GM19463 (cell line): Measurements from ENCODE around the gene ADNP2.

Source experiments
- ATAC-seq: cut with Tn5 transposase; IDR thresholded peaks from one replicate; pipeline ENCODE4 v1.9.1; 2021; ENCODE audit warnings: mild to moderate bottlenecking, moderate library complexity; ENCODE audit not compliant: unreplicated experiment

ADNP2 gene

DNA sequence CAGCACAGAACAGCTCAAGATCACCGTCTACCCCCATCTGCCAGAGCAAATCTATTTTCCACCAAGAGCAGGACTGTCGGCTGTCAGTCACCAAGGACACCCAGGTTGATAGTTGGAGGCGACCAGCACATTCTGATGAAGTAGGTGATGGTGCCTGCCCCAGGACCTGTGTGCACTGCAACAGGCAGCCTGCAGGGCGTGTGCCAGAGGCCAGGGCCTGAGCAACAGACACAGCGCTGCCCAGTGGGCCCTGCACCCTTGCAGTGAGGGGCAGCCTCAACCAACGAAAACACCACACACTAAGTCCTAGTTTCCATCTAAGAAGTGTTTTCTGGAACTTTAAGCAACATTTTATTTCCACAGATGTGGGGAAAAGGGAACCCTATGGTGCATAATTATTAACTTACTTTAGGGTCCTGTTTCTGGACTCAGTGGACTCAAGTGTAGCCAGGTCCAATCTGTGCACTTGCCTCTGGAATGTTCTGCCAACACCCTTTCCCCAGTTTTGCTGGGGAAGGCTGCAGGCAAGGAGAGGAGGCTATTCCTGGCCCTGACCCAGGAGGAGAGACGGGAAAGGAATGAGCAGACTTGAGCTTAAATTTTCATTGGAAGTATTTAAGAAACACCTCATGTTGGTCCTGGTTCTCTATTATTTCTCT is 61.5 kb downstream of the ADNP2 start:
- no peak for ATAC-seq

- no peak for ATAC-seq
These were observed 62.2 kb downstream of the ADNP2 start for GRCh38 chr18:80171054-80171872.

DNA sequence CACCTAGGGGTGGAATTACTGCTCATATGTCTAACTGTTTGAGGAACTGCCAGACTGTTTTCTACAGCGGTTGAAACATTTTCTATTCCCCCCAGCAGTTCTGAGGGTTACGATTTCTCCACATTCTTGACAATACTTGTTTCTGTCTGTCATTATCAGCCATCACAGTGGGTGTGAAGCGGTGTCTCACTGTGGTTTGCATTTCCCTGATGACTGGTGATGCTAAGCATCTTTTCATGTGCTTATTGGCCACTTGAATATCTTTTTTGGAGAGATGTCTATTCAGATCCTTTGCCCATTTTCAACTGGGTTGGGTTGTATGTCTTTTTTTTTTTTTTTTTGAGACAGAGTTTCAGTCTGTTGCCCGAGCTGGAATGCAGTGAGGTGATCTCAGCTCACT is 63.0 kb downstream of the ADNP2 start:
- no peak for ATAC-seq

GRCh38 chr18:80173060-80173459 is 64.0 kb downstream of the ADNP2 start:
- ATAC-seq, result no peak

- ATAC-seq, result no peak
These were observed 66.6 kb downstream of the ADNP2 start for GRCh38 chr18:80175451-80176204.

GRCh38 chr18:80176334-80177073 is 67.4 kb downstream of the ADNP2 start:
- ATAC-seq, result no peak

DNA sequence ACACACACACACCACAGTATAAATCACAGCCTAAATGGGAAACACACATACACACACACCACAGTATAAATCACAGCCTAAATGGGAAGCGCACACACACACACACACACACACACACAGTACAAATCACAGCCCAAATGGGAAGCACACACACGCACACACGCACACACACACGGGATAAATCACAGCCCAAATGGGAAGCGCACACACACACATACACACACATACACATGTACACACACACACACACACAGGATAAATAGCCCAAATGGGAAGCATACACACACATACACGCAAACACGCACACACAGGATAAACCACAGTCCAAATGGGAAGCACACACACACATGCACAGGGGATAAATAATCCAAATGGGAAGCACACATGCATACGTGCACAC is 68.1 kb downstream of the ADNP2 start:
- ATAC-seq, result no peak

DNA sequence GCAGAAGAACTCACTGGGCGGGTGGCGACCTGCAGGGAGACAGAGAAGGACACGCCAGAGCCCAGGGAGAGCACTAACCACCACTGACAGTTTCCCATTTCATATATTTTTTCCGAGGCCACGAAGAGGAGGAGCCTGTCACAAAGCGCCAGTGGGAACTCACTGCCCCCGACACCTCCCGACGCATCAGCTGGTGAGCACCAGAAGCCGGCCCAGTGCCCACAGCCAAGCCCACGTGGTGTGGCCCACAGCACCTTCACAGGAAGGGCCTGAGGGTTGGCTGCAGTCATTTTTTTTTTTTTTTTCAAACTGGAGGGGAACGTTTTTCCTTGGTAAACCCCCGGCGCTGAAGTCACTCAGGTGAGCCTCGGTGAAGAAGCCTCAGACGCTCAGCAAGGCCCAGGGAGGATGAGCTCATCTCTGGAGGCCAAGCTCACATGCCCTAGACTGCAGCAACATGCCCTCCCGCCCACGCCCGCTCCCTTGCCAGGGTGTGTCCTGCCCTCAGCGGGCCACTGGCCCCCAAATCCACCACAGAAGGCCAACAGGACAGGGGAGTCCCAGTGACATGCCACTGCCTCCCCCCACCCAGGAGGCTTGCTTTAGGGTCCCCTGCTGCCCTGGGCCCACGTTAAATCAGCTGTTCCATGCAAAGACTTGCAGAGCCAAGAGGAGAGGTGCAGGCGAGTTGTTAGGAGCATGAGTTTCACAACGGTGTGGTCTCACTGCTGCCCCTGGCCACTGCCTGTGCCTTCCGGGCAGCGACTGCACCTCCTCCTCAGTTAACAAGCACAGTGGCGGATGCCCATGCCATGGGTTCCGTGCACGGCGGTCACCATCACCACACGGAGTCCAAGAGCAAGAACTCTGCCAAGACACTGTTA is 70.1 kb downstream of the ADNP2 start:
- ATAC-seq, result no peak

DNA sequence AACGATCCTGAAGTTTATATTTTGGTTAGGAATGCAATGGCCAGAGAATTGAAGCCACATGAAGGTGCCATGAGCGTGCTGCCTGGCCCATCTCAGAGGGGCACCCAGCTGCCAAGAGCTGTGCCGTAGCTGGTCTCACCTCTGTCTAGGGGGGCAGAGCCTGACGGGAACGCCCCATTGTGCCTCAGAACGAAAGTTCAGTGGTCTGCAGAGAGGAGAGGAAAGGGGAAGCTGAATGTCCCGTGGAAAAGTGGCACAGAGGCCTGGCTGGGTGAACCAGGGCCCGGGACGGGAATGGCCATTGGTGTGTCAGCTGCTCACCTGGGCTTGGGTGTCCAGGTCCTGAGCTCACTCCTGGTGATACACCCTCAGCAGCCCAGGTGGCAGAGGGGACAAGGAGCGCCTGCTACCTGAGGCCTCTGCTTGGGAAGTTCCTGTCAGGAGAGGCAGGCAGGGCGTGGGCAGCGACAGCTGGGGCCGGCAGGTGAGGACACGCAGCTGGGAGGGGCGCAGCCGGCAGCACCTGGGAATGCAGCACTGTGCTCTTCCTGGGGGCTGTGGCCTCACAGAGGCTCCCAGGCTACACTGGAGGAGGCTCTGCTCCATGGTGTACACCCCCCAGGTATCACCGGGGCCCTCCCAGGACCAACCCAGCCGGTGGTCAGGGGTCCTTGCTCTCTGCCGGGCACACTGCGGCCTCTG is 70.9 kb downstream of the ADNP2 start:
- ATAC-seq, result peak; percentile 80

- no peak for ATAC-seq
These were observed 71.9 kb downstream of the ADNP2 start for GRCh38 chr18:80180778-80181564.

GRCh38 chr18:80181642-80182461 is 72.8 kb downstream of the ADNP2 start:
- ATAC-seq, result no peak

DNA sequence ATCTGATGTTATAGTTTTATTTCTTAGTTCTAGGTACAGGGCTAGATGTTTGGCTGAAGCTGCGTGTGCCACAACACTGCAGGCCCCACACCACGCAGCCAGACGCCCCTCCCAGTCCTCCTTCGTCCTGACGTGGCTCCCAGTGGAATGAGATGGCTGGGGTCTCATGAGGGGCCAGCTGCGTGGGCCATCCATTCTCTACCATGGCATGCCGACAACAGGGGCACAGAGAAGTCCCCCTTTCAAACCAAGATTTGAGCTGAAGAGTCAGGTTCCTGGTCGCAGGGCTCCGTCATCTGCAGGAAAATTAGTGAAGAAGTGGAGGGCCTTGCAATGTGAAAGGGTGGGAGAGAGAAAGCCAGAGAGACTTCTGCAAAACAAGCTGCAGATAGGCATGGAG is 73.8 kb downstream of the ADNP2 start:
- ATAC-seq, result no peak

DNA sequence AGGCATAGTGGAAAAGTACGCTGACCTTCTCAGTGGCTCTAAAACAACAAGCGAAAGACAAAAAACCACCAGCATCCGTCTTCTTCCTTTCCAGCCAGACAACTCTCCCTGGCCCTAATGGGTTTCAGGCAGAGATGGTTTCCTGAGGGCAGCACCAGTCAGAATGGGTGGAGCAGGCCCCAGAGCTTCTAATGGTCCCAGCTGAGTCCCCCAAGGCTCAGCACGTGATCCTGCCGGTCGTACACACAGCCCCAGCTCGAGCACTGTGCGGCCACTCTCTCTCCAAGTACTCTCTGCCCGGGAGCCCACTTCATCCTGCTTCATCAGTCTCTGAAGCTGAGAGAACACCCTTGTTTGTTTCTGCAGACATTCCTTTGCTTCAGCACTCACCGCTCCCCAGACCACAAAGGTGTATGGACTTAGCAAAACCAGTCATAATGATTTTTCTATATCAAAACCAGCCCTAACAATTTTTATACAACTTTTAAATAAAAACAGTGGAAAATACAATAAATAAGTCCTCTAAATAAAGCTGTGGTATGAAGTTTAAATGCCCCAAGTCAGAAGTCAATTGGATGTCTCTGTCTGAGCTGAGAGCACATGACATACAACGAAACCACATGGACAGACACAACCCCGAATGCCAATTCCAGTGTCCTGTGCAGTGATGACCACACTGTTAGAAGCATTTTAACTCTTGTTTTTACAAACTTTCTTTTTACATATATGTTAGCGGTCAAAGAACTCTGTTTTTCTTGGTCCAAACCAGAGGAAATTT is 74.4 kb downstream of the ADNP2 start:
- ATAC-seq, result no peak

DNA sequence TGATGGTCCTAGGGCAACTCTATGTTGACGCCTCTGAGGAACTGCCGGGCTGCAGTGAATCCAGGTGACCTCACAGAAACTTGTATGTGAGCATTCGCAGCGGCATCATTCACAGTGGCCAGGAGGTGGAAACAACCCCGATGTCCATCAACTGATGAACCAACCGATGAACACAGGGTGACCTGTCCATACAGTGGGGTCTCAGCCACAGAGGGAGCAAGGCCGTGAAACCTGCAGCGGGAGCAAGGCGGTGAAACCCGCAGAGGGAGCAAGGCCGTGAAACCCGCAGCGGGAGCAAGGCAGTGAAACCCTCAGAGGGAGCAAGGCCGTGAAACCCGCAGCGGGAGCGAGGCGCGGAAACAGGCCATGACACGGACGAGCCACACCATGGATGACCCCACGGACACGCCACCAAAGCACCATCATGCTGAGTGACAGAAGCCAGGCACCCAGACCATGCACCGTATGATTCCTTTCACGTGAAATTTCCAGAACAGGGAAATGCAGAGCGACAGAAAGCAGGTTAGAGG is 75.2 kb downstream of the ADNP2 start:
- no peak for ATAC-seq

- no peak for ATAC-seq
These were observed 76.5 kb downstream of the ADNP2 start for GRCh38 chr18:80185545-80185944.

DNA sequence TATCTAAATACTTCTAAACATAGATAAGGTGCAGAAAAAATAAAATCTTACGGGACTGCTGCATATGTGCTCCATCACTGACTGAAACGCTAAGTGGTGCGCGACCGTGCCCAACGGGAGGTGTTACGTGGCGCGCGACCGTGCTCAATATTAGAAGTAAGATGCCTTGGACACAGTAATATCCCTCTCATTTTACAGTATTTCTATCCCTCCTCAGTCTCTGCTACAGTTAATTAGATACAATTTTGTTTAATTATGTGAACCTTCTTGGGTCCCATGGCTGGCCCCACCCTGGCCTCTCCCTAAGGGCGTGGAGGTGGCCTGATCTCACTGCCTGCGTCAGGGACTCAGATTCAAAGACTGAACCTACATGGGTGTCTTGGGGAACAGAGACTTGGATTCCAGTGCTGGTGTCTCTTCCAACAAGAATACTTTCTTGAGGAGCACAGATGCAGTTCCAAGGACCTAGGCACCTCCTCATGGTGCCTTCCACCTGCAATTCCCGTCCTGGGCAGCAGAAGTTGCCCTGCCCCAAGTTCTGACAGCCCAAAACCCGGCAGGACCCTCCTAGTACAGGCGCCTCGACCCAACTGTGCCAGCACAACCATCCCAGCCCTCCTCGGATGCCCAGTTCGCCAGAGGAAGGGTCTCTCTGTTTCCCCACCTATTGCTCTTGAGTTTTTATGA is 79.0 kb downstream of the ADNP2 start:
- no peak for ATAC-seq
